Kidney glomerular epithelial cell (primary cell): ENCODE measurements around the gene ISM1.

Source experiments
- DNase-seq: peaks from one replicate; lab custom pipeline; 2025; lab: John Stamatoyannopoulos, UW

Gene ISM1

DNA sequence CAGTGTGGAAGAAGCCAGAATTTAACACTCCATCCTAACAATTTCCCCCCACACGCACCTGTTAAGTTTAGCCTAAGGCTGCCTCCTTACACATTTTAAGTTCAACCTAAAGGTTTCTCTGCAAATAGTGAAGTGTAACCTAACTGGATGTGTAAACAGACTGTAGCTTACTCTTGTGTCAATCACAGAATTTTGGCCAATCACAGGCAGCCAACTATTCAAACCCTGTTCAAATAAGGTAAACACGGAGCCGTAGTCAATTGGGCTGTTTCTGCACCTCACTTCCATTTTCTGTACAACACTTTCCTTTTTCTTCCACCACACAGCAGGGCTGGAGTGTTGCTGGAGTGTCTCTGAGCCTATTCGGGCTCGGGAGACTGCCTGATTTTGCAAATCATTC, 92.1 kb downstream of the ISM1 start:
- DNase-seq: no peak

GRCh38 chr20:13317439-13317838, 96.4 kb downstream of the ISM1 start:
- no peak for DNase-seq

DNA sequence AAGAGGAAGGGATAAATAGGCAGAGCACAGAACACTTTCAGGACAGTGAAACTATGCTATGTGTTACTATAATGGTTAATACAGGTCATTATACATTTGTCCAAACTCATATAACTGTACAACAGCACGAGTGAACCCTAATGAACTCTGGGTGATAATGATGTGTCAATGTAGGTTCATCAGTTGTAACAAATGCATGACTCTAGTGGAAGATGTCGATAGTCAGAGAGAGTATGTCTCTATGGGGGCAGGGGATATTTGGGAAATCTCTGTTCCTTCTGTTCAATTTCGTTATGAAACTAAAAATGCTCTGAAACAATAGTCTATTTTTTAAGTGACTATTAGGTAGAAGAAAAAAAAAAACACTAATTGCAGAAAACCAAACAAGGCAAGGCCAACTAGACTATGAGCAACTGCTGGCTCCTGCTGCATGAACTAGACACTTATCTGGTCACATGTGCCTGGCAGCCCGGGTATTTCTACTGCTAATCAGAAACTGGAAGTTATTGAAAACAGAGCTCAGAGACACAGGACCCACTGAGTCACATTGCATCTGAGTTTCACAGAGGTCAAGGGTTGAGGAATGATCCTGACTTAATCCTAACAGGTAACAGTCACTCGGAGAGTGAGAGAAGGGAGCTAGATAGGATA, 97.9 kb downstream of the ISM1 start:
- DNase-seq: no peak

- no peak for DNase-seq
These were observed 99.6 kb downstream of the ISM1 start for GRCh38 chr20:13320702-13321101.

GRCh38 chr20:13321416-13321815, 100.3 kb downstream of the ISM1 start:
- DNase-seq: no peak

DNA sequence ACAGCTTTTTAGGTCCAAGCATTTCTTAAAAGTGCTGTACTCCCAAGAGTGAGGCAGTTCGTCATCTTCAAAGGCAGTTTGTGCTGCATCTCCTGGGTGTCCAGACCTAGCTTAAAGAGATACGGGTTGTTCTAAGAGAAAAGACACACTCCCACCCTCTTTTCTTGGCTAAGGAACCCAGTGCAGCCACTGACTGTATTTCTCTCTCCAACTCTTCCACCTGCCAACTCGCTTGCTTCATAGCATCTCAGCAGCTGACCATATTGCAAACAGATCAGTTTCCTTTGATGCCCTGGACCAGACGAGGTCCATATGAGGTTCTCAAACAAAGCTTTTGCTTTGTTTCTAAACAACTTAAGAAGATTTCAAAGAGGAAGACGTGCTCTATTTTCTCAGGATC, 101.1 kb downstream of the ISM1 start:
- no peak for DNase-seq

GRCh38 chr20:13322621-13323020, 101.5 kb downstream of the ISM1 start:
- DNase-seq: no peak

DNA sequence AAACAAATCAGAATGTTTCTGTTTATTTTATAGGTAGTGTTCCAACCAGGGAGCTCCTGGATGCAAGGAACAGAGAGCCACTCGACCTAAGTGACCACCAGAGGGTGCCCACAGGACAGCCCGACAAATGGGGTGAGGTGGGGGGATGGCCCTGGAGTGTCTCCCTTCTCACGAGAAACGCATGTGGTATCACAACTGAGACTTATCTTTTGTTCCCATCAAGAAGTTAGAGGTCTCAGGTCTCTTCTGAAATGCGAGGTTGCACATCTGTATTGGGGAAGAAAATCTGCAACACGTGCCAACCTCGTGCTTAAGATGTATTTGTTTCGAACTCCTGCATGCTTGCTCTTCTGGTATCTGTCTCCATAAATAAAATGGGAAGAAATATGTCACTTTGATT, 104.0 kb downstream of the ISM1 start:
- no peak for DNase-seq

GRCh38 chr20:13325796-13326340, 104.8 kb downstream of the ISM1 start:
- DNase-seq: no peak

DNA sequence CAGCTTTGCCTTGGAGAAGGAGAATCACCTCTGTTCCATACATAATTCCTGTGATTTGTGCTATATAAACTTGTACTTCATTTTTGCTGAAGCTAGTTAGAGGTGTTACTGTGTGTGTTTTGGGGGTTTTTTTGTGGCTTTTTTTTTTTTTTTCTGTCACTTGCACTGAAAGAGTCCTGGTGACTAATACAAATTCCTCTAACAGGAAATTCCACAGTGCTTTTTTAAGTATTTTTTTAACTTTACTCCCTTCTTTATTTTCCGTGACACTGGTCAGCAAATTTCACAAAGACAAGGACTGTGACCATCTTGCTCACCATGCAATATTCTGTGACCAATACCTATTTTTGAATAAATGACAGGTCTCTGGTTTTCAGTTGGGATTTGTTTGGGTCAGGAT, 110.5 kb downstream of the ISM1 start:
- DNase-seq: peak; percentile 67

- DNase-seq: peak; percentile 89
These were observed 112.0 kb downstream of the ISM1 start for GRCh38 chr20:13333036-13333435.

DNA sequence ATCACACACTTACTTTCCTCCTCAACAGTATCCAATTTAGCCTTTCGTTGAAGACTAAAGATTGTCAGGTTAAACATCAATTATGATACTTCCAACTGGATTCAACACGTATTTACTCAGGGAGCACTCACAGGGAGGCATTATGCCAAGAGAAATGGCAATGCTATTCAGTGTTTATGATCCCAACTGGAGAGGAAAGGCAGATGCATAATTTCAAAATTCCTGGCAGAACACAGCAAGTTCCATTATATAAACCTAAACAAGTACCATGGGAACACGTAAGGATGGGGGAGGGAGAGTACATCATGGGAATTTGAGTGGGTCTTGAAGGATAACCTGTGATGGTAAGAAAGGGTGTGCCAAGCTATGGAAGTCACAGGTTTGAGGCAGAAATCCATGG, 112.7 kb downstream of the ISM1 start:
- peak; percentile 63 for DNase-seq

DNA sequence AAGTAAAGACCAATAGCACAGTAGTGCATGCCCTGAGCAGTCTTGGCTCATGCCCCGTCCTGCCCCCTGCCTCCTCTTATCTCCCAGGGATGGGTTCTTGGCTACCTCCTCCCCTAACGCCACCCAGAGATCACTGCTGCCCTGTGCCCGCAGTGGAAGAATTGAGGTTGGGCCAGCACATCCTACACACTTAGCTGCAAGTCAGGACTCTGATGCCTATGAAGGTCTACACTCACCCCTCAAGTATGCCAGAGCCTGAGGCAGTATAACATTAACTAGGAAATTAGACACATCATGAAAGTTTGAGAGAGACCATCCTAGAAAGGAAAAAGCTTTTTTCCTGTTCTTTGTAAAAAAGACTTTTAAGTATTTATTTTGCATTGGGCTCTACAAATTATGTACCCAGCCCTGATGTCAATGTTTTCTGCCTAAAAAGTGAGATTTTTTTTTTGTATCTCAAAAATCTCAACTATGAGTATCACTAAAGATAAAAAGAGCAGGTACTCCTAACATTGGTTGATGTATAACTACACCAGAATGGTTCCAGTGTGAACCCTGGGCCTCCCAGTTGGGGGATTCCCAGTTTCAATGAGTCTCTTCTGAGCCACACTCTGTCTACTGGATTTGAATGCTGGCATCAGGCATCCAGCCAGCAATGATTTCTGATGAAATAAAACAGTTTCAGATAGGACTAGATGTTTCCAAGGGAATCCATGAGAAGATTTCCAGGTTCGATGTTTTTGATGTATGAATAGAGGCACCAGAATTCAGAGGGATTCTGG, 115.4 kb downstream of the ISM1 start:
- DNase-seq: peak; percentile 98

DNA sequence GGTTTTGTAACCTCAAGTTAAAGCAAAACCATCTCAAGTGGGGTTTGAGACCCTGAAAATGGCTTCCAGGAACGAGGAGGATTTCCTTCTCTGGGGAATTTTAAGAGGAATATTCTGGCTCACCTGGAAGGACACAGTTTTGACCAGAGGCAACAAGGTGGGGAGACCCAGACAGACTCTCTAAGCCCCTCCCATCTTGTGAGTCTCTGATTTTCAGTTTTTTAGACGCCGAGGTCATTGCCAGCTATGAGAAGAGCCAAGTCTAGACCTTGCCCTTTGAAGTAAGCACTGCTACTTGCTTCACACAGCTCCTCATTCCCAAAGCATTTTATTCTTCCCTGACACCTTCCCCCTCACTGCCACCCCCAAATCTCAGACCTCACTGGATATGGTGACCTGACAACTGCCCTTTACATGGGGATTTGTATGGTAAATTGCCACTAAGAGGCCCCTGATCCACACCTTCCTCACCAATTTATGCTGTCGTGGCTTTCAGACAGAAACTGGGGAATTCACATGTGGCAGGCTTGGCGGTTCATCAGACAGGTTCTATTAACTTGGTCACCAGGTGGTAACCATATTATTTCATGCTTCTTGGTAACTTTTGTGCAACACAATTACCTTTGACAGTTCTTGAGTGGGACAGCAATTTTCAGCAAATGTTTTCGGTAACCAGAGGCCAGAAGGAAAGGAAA, 116.2 kb downstream of the ISM1 start:
- no peak for DNase-seq

DNA sequence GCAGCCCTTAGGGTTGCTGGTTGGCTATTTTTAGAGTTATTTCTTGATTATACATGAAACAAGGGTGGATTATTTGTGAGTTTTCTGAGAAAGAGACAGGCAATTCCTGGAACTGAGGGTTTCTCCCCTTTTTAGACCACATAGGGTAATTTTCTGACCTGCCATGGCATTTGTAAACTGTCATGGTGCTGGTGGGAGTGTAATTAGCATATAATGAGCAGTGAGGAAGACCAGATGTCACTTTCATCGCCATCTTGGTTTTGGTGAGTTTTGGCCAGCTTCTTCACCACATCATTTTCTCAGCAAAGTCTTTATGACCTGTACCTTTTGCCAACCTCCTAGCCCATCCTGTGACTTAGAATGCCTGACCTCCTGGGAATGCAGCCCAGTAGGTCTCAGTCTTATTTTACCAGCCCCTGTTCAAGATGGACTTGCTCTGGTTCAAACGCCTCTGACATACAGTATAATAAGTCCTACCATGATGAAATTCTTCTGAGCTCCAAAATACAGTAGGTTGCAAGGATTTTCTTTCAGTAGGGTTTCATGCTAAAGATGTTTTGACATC, 117.1 kb downstream of the ISM1 start:
- DNase-seq: no peak

DNA sequence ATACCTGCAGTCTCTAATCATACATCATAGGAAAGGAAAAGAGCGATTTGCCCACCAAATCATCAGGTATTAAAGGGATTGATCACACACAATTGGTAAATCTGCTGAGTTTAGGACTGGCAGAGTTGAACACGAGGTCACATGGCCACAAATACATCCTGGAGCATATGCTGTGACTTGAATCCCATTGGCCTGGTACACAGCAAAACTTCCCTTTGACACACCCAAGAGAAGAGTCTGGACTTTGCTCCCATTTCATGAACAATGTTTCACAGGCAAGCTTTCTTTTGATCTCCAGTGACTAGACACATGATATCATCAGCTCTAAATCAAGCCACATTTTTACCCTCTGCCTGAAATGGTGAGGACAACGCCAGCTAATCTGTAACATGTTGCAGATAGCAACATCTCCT, 117.9 kb downstream of the ISM1 start:
- no peak for DNase-seq

GRCh38 chr20:13340088-13340487, 119.0 kb downstream of the ISM1 start:
- DNase-seq: no peak

GRCh38 chr20:13341737-13342393, 120.8 kb downstream of the ISM1 start:
- no peak for DNase-seq

DNA sequence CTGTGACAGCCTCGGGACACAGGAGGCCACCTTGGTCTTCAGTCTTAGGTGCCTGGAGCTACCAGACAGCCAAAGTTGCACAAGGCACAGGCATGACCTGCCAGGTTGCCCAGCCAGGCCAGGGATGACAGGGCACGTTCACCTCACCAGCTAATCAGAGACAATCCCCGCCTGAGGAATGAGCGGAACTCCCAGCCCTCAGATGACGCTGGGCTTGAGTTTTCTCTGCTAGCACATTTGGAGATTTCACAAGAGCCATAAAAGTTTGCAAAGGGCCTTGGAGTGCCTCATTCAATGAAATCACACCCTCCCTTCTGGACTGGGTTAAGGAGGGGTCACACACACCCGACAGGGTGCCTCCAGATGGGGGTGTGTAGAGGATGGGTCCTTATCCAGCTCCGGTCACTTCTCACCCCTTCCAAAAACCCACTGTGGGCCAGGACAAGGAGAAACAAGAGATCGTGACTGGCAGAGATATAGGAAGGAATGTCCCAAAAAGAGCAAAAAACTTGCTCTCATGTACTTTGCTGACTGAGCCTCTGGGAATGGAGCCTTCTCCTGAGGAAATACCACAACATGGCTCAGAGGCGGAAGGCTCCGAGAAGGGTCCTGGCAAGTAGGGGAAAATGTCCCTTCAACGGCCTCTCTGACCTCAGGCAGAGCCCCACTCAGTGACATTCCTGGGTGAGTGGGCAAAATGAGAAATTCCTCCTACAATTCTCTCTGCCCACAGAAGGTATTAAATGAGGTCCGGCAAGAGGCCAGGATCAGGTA, 121.6 kb downstream of the ISM1 start:
- no peak for DNase-seq

GRCh38 chr20:13344671-13345070, 123.6 kb downstream of the ISM1 start:
- no peak for DNase-seq
